Measurements from ENCODE around the gene GPD2. TPM values are rescaled to one million over a fixed set of nuclear protein-coding genes. Genes with fewer than 3 reads are reported as not detected.
"Not testable (repeated sequence)": the region's sequence is repeated elsewhere in the genome, so short reads cannot be mapped to it uniquely, and the experiment has no call there.

The GPD2 gene
- total RNA-seq, 4 donors from 2014 or later, result 39.2 to 69.7 (median 64.1) TPM

GRCh38 chr2:156492979-156493378 lies 56.8 kb downstream of the GPD2 start:
- ATAC-seq (no peak), DNase-seq (no peak)
- TF ChIP-seq, protein P1, sequence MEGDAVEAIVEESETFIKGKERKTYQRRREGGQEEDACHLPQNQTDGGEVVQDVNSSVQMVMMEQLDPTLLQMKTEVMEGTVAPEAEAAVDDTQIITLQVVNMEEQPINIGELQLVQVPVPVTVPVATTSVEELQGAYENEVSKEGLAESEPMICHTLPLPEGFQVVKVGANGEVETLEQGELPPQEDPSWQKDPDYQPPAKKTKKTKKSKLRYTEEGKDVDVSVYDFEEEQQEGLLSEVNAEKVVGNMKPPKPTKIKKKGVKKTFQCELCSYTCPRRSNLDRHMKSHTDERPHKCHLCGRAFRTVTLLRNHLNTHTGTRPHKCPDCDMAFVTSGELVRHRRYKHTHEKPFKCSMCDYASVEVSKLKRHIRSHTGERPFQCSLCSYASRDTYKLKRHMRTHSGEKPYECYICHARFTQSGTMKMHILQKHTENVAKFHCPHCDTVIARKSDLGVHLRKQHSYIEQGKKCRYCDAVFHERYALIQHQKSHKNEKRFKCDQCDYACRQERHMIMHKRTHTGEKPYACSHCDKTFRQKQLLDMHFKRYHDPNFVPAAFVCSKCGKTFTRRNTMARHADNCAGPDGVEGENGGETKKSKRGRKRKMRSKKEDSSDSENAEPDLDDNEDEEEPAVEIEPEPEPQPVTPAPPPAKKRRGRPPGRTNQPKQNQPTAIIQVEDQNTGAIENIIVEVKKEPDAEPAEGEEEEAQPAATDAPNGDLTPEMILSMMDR (IDR thresholded peaks at IDR 0.05 in 4 of 5, conservative IDR thresholded peaks at IDR 0.05 in 1 of 5), result no peak
- TF ChIP-seq POLR2A (IDR thresholded peaks at IDR 0.05), result no peak
- H3K4me3 ChIP-seq, result no peak overlapping the region
- H3K4me1 ChIP-seq, result no peaks in the 10 kb centered on the region
- no peaks in the 10 kb centered on the region for H3K9me3 ChIP-seq
- no peaks in the 10 kb centered on the region for H3K27me3 ChIP-seq
- H3K36me3 ChIP-seq, result no peaks in the 10 kb centered on the region
- H3K27ac ChIP-seq, result no peak overlapping the region
- intact Hi-C loops (cut with DNase I; ENCODE audit: low total_unique reads) (no loop called here), in situ Hi-C loops (cut with MboI; ENCODE audit: low sequenced_read_pairs in 4 of 4) (no loop called here)

- intact Hi-C loops (cut with DNase I; ENCODE audit: low total_unique reads), result not testable (repeated sequence)
These were observed 59.8 kb downstream of the GPD2 start for GRCh38 chr2:156495998-156496397.

GRCh38 chr2:156505696-156506095 lies 69.5 kb downstream of the GPD2 start:
- Histone ChIP-seq H3K4me3 (no peak overlapping the region), H3K9me3 (no peaks in the 10 kb centered on the region), H3K4me1 (peaks cover 0 to 4% of the 10 kb centered on the region in 2 donors), H3K36me3 (no peaks in the 10 kb centered on the region), H3K27me3 (no peaks in the 10 kb centered on the region), H3K27ac (no peak overlapping the region)
- ATAC-seq (no peak), DNase-seq (no peak)
- TF ChIP-seq, protein P1 (IDR thresholded peaks at IDR 0.05 in 4 of 5, conservative IDR thresholded peaks at IDR 0.05 in 1 of 5), result no peak
- no peak for TF ChIP-seq POLR2A (IDR thresholded peaks at IDR 0.05)
- intact Hi-C loops (cut with DNase I; ENCODE audit: low total_unique reads), result no loop called here
- in situ Hi-C loops (cut with MboI; ENCODE audit: low sequenced_read_pairs in 4 of 4), result no loop called here

More at GRCh38 chr2:156495998-156496397, 59.8 kb downstream of the GPD2 start:
- DNase-seq; H3K27me3 ChIP-seq; H3K4me3 ChIP-seq; H3K9me3 ChIP-seq; H3K36me3 ChIP-seq; in situ Hi-C loops (cut with MboI; ENCODE audit: low sequenced_read_pairs in 4 of 4); H3K27ac ChIP-seq; ATAC-seq; H3K4me1 ChIP-seq: not testable (repeated sequence)

DNA sequence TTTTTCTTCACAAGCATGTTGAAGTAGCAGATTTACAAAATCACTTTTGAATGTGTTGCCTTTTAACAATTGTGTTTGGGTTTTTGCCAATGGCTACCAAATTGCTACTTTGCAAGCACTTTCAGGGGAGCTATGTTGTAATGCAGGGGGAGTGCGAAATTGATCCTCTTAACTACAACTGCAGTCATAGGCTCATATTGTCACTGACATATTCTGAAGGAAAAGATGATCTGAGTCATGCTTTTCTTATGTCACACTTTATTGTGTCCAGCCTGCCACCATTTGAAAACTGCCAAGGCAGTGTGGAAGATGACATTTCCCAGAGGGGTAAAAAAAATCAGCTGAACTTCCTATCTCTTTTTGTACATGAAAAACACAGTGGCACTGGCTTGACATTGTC lies 74.9 kb downstream of the GPD2 start:
- Histone ChIP-seq H3K27ac (no peak overlapping the region), H3K4me3 (no peak overlapping the region), H3K4me1 (no peaks in the 10 kb centered on the region), H3K27me3 (no peaks in the 10 kb centered on the region), H3K36me3 (peaks cover 0 to 34% of the 10 kb centered on the region in 2 donors), H3K9me3 (no peaks in the 10 kb centered on the region)
- DNase-seq, result no peak
- intact Hi-C loops (cut with DNase I; ENCODE audit: low total_unique reads), result no loop called here
- ATAC-seq, result no peak
- TF ChIP-seq, protein P1 (IDR thresholded peaks at IDR 0.05 in 4 of 5, conservative IDR thresholded peaks at IDR 0.05 in 1 of 5), result no peak
- TF ChIP-seq POLR2A (IDR thresholded peaks at IDR 0.05), result no peak
- in situ Hi-C loops (cut with MboI; ENCODE audit: low sequenced_read_pairs in 4 of 4), result no loop called here

DNA sequence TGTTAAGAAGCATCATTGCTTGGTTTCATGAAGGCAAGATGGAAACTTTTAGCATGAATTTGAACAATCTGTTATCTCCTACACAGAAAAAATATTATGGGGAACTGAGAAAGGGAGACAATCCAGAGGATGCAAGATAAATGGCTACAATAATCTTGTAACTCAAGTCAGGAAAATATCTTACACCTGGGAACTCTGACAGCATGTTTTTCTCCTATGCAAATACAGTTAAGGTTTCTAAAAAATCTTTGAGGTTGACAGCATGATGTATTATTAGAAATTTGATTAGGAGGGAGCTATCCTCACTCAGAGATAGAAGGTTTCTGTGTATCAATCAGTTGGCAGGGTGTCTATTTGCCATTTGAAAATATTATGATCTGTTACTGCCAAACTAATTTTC lies 75.6 kb downstream of the GPD2 start:
- Histone ChIP-seq H3K36me3 (peaks cover 0 to 34% of the 10 kb centered on the region in 2 donors), H3K4me3 (no peak overlapping the region), H3K27me3 (no peaks in the 10 kb centered on the region), H3K27ac (no peak overlapping the region), H3K9me3 (no peaks in the 10 kb centered on the region), H3K4me1 (no peaks in the 10 kb centered on the region)
- DNase-seq, result no peak
- no peak for ATAC-seq
- intact Hi-C loops (cut with DNase I; ENCODE audit: low total_unique reads), result no loop called here
- in situ Hi-C loops (cut with MboI; ENCODE audit: low sequenced_read_pairs in 4 of 4), result no loop called here
- TF ChIP-seq, protein P1 (IDR thresholded peaks at IDR 0.05 in 4 of 5, conservative IDR thresholded peaks at IDR 0.05 in 1 of 5), result no peak
- no peak for TF ChIP-seq POLR2A (IDR thresholded peaks at IDR 0.05)
